HG03280 (cell line): ENCODE measurements around the gene MT2A.

Source experiments
- ATAC-seq: cut with Tn5 transposase; IDR thresholded peaks from one replicate; pipeline ENCODE4 v1.9.1; 2021; ENCODE audit warnings: mild to moderate bottlenecking, moderate library complexity; ENCODE audit not compliant: unreplicated experiment

The MT2A gene

DNA sequence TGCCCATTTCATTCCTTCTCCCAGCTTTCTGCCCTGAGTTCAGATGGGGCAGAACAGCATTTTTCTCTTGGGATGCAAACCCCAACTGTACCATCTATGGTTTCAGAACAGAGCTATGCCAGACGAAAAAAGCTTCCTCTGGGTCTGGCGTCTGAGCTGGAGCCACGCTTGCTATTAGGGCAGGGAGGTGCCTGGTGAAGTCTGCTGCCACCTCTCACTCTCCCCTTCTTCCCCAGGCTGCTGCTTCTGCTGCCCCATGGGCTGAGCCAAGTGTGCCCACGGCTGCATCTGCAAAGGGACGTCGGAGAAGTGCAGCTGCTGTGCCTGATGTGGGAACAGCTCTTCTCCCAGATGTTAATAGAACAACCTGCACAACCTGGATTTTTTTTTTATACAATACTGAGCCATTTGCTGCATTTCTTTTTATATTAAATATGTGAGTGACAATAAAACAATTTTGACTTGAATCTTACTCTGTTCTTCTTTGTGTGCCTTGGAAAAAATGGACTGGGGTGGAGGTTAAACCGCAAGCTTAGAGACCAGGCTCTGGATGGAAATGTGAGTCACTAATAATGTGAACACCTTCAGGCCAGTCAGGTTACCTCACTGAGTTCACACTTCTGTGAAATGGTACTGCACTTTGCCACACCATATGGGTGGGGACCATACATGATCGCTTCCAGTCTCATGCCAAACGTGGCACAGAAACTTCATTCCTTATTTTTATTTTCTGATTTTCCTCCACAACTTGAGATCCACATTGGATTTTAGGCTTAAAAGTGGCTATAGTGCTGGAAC lies 28.4 kb downstream of the MT2A start:
- no peak for ATAC-seq

DNA sequence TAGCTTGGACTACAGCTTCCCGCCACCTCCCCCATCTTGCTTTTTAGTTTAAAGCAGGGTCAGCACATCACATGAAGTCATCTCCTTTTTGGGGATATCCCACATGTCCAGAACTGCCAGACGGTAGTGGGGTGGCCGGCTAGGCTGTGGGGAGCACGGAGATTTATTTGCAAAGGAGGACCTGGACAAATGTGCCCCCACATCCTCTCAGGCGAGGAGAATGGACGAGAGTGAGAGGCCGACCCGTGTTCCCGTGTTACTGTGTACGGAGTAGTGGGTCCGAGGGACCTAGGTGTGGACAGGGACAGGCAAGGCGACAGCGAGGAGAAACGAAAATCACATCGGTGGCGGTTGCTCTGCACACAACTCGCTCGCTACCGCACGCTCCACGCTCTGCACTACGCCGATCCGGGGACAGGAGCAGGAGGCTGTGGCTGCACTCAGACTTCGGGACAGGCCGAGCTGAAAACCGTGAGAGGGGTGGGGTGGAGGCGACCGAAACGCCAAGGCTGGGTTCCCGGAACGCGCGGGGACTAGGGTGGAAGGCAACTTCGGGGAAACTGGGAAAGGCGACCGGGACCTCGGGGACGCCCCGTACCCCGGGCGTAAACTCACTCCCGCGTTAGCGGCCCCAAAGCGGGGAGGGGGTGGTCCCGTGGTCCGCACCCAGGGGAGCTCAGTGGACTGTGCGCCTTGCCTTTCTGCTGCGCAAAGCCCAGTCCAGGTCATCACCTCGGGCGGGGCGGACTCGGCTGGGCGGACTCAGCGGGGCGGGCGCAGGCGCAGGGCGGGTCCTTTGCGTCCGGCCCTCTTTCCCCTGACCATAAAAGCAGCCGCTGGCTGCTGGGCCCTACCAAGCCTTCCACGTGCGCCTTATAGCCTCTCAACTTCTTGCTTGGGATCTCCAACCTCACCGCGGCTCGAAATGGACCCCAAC lies 29.7 kb downstream of the MT2A start, which contains the start of gene MT1A:
Gene MT1A, plus strand, starts transcription at position 853 of the 937 bp plus-strand sequence. Its CDS starts 73 bp downstream, at position 926.
- ATAC-seq: no peak

DNA sequence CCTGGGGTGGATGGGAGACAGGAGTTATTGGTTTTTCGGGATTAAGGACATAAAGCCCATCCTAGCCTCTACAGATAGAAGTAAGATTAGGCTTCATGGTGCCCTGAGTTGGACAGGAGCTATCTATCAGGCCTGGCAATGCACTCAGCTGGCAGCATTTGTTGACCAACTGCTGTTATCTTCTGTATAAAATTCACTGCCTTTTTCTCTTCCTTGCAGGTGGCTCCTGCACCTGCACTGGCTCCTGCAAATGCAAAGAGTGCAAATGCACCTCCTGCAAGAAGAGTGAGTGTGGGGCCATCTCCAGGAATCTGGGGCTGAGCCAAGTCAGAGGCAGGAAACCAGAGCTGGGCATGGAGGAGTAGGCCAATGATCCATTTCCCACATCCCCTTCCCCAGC lies 30.7 kb downstream of the MT2A start:
- ATAC-seq: no peak

DNA sequence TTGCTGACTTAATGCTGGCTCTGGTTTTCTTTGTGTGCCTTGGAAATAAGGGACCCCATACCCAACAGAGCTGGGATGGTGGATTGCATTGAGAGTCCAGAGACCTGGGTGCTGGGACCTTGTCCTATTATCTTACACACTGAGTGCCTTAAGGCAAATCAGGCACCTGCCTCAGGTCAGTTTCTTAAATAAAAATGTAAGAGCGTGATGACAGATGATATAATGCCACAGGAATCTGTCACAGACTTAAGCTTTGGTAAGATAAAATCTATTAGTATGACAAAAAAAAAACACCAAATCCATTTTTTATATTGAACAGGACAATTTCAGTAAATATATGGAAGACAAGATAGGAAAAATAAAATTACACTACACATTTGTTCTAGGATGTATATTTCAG lies 31.7 kb downstream of the MT2A start:
- no peak for ATAC-seq

DNA sequence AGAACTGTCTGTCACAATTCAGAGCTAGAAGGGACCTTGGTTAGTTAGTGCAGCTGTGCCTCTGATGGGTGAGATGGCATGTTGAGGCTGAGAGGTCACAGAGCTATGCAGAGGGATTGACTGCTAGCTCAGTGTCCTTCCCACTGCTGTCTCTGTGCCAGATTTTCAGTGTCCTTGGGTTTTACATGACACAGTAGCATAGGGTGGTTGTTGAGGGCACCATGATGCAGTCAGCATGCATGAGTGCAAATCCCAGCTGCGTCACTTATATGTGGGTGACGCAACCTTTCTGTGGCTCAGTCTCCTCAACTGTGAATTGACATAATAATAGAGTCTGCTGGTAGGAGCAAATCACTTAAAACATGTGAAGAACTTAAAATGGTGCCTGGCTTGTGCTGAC lies 32.8 kb downstream of the MT2A start:
- ATAC-seq: no peak

DNA sequence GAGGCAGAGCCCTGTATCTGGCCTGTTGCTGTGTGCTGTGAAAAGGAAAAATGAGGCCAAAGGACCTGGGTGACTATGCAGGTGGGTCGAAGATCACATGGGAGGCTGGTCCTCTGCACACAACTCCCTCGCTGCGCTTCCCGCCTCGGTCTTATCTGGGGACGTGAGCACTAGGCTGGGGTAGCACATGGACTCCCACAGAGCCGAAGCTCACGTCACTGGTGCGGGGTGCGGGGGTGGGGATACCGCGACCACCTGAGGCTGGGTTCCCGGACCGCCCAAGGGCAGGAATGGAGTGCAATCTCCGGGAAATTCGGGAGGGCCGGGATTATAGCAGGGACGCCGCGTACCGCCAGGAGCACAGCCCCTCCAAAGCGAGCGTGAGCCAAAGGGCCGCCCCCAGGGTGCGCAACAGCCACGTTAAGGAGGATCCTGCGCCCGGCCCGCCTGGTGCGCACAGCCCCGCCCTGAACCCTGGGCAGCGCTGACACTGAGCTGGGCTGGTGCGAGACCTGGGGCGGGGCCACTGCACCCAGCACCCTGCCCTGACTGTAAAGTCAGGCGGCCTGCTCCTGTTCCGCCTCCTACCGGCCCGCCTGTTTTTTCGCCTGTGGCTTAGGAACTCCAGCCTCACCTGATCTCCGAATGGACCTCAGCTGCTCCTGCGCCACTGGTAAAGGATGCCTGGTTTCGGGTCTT lies 34.8 kb downstream of the MT2A start:
- ATAC-seq: no peak

DNA sequence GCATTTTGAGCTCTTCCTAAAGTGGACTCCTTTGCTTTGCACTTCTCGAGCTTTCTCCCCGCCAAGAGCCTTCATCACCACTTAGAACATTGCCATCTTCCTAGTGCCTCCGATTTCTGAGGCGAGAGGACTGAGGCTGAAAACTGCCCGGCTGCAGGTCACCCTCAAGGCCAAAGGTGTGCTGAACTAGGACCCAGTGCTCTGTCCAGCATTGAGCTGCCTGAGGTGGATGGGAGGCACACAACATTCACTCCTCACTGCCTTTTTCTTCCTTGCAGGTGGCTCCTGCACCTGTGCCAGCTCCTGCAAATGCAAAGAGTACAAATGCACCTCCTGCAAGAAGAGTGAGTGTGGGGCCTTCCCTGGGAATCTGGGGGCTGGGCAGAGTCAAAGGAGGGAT lies 35.4 kb downstream of the MT2A start:
- no peak for ATAC-seq

DNA sequence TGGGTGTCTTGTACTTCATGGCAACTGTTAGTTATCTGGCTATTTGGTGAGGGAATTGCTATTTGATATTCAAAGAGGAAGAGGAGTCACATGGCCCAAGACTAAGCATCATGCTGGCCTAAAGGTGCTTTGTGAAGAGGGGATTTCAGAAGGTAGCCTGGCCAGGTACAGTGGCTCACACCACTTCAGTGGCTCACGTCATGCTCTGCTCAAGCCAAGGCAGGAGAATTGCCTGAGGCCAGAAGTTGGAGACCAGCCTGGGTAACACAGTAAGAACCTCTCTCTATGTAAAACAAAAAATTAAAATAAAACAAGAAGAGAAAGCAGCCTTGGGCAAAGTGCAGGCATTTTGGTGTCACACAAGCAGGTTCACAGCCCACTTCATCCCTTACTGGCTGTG lies 36.9 kb downstream of the MT2A start:
- no peak for ATAC-seq

DNA sequence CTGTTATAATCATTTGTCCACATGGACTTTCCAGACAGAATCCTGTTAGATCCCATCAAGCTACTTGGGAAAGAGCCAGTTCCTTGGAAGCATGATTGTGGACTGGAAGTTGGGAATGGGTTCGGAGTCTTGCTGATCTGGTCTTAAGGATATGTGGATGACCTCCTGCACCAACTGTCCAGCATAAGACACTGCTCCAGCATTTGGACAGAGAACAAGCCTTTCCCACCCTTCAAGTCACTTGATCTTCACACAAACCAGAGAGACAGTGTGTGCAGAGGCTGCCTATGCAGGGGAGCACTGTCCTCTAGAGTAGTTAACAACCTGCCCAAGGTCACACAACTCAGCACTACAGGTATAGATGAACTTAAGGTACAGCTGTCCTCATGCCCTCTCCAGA lies 37.5 kb downstream of the MT2A start:
- ATAC-seq: no peak

DNA sequence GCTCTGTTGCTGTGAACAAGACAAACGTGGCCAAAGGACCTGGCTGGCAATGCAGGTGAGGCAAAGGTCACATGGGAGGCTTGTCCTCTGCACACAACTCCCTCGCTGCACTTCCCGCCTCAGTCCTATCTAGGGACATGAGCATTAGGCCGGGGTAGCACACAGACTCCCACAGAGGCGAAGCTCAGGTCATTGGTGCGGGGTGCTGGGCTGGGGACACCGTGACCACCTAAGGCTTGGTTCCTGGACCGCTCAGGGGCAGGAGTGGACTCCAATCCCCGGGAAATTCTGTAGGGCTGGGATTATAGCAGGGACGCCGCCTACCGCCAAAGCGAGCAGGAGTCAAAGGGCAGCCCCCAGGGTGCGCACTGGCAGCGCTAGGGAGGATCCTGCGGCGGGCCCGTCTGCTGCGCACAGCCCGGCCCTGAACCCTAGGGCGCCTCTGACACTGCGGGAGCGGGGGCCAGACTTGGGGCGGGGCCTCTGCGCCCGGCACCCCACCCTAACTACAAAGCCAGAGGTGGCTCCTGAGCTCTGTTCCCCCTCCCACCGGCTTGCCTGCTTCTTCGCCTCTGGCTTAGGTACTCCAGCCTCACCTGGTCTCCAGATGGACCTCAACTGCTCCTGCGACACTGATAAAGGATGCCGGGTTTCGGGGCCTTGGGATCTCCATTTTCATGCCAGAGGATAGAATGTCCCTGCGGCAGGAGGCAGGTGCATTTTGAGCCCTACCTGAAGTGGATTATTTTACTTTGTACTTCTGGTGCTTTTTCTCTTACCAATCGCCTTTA lies 39.5 kb downstream of the MT2A start:
- ATAC-seq: no peak

DNA sequence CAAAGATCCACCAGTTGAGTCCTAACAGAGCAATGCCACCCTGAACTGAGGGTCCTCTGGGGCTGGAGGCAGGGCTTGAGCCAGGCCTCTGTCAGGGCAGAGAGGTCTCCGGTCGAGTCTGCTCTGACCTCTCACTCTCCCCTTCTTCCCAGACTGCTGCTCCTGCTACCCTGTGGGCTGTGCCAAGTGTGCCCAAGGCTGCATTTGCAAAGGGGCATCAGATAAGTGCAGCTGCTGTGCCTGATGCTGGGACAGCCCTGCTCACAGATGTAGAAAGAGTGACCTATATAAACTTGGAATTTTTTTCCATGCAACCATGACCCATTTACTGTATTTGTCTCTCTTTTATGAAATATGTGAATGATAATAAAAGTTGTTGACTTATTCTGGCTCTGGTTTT lies 40.9 kb downstream of the MT2A start:
- ATAC-seq: no peak

DNA sequence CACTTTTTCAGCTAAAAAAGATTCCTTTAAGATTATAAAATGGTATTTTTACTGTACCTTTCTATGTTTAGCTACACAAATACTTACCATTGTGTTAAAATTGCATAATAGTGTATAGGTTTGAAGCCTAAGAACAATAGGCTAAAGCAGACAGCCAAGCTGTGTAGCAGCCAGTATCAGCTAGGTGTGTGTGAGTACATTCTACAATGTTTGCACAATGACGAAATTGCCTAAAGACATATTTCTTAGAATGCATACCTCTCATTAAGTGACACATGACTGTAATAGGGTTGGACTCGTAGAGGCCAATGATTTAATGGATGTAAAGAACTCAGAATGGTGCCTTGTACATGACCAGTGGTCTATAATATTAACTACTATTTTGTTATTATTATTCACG lies 41.4 kb downstream of the MT2A start:
- ATAC-seq: no peak

DNA sequence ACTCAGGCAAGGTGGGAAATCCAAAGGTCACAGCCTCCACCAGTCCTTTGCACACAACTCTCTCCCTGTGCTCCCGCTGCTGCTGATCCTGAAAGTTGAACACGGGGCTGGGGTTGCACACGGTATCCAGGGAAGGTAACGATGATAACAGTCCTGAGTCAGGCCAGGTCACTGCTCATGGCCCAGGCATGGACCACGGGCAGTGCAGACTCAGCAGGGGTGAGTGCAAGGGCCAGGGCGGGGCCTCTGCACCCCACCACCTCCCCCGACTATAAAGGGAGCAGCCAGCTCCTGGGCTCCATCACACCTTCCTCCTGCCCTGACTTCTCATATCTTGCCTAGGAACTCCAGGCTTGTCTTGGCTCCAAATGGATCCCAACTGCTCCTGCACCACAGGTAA lies 43.2 kb downstream of the MT2A start, which contains the start of gene MT1B:
Gene MT1B, plus strand, starts transcription at position 301 of the 400 bp plus-strand sequence. Its CDS starts 68 bp downstream, at position 369.
- ATAC-seq: no peak

DNA sequence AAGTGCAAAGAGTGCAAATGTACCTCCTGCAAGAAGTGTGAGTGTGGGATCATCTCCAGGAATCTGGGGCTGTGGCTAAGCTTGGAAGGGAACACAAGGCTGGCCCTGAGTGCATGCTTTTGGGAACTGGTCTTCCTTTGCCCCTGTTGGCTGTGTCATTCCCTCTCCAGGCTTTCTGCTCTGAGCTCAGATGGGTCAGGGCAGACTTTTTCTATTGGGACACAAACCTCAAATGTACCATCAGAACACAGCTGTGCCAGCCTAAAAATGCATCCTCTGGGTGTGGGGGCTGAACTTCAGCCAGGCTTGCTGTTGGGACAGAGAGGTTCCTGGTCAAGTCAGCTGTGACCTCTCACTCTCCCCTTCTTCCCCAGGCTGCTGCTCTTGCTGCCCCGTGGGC lies 44.2 kb downstream of the MT2A start:
- ATAC-seq: no peak

DNA sequence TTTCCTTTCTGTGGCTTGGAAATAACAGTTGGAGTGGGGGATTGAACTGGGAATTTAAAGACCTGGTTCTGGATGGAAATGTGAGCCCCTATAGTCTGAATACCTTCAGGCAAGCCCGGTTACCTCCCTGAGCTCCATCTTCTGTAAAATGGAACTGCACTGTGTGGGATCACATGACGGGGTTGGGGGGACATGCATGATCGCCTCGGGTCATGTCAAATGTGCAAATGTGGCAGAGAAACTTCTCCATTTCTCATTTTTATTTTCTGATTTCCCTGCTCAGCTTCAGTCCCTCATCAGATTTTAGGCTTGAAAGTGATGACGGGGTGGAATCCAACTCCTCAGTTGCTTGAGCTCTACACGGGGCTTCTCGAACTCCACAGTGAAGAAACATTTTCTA lies 44.8 kb downstream of the MT2A start:
- no peak for ATAC-seq

DNA sequence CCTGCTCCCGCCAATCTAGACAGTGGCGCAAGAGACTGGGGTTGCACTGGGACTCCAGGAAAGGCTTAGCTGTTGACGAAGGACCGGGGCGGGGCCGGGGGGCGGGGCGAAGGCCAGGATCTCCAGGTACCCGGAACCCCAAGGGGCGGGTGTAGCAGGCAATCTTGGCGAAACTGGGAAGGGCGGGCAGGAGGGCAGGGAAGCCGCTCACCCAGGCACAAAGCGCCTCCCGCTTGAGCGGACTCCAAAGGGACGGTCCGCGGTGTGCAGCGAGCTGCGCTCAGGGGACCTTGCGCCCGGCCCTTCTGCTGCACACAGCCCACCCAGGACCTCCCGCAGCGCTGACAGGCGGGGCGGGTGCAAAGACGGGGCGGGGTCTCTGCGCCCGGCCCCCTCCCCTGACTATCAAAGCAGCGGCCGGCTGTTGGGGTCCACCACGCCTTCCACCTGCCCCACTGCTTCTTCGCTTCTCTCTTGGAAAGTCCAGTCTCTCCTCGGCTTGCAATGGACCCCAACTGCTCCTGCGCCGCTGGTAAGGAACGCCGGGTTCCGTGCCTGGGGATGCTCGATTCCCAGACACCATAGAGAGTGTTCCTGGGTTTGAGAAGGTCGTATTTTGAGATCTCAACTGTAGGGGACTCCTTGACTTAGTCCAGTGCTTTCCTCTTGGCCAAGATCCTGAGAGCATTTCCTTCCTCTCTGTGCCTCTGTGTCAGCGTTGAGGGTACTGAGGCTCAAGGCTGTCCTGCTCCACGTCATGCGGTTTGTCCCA lies 49.4 kb downstream of the MT2A start, which contains the start of gene MT1F:
Gene MT1F, plus strand, starts transcription at position 405 of the 772 bp plus-strand sequence. Its CDS starts 100 bp downstream, at position 505.
- ATAC-seq: no peak

DNA sequence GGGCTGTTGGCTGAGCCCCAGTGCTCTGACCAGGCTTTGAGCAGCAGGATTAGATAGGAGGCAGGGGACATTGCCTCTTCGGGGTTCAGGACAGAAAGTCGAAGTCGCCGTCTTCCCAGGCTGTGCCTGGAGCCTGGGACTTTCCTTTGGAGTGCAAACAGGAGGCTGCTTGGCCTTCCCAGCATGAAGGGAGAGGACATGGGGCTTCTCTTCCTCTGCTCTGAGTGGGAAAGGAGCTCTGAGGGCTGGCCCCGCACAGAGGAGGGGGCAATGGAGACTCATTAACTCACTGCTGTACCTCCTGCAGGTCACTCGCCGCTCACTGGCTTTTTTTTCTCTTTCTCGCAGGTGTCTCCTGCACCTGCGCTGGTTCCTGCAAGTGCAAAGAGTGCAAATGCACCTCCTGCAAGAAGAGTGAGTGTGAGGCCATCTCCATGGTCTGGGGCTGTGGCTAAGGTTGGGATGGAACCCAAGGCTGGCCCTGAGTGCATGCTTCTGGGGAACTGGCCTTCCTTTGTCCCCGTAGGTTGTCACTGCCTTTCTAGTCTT lies 50.0 kb downstream of the MT2A start:
- no peak for ATAC-seq
